Measurements from ENCODE around the gene GOLGA6C.
A peak's percentile ranks its signal among the peaks of the same experiment; 100 is the strongest.
"Not testable (repeated sequence)": the region's sequence is repeated elsewhere in the genome, so short reads cannot be mapped to it uniquely, and the experiment has no call there.

The GOLGA6C gene

DNA sequence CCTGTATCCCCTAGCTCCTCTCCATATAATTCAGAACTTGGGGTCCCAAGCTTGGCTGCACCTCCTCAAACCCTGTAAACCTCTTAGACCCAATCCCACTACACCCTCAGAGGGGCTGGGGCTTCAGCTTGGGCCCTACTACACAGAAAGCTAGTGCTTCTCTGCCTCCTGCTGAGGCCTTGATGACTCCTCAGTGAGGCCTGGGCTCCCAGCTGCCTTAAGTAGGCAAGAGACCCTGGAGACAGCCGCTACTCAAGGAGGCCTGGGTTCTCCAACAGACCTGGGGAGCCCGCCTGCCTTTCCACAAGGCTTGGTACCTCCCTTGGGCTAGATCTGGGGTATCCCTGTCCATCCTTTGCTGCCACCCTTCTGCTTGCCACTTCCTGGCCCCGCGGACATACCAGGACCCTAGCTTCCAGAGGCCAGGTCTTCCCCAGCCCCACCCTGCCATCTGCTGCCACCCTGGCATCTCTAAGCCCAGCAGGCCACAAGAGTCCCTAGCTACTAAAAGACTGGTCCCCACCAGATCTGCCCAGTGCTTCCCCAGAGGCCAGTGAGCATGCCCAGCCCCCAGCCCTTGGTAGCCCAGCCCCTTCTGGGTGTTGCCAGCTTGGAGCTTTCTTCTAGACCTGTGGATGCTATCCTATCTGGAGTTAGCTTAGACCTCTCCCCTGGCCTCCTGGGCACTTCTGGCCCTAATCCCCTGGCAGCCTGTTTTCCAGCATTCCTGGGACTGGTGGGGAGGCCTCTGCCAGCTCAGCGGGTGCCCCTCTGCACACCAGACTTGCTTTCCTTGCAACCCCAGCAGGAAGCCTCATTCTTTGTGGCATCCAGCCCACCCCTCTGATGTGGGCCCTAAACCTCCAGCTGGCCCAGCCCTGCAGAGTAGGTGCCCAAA is 42.8 kb upstream of the GOLGA6C start:
- TF ChIP-seq ESRRG (CRISPR knock-in tag; IDR thresholded peaks at IDR 0.05) (no peak), ZC3H10 (CRISPR knock-in tag; IDR thresholded peaks at IDR 0.05) (no peak), TOX (CRISPR knock-in tag; IDR thresholded peaks at IDR 0.05; ENCODE audit: borderline replicate concordance) (no peak), CSDC2 (CRISPR knock-in tag; IDR thresholded peaks at IDR 0.05) (no peak), PPARA (CRISPR knock-in tag; IDR thresholded peaks at IDR 0.05; ENCODE audit: borderline replicate concordance) (no peak), TCF4 (CRISPR knock-in tag; IDR thresholded peaks at IDR 0.05; ENCODE audit: borderline replicate concordance) (no peak), ZNF8 (CRISPR knock-in tag; IDR thresholded peaks at IDR 0.05) (no peak), ISL1 (CRISPR knock-in tag; IDR thresholded peaks at IDR 0.05) (no peak), ZFP3 (CRISPR knock-in tag; IDR thresholded peaks at IDR 0.05) (no peak), SNAI2 (CRISPR knock-in tag; IDR thresholded peaks at IDR 0.05) (no peak), BACH2 (CRISPR knock-in tag; IDR thresholded peaks at IDR 0.05; ENCODE audit: borderline replicate concordance) (no peak), ZNF565 (CRISPR knock-in tag; conservative IDR thresholded peaks at IDR 0.05; ENCODE audit: low read depth) (no peak), ZFP30 (CRISPR knock-in tag; IDR thresholded peaks at IDR 0.05) (no peak), OSR1 (CRISPR knock-in tag; IDR thresholded peaks at IDR 0.05) (no peak)
- TF ChIP-seq, protein P1, sequence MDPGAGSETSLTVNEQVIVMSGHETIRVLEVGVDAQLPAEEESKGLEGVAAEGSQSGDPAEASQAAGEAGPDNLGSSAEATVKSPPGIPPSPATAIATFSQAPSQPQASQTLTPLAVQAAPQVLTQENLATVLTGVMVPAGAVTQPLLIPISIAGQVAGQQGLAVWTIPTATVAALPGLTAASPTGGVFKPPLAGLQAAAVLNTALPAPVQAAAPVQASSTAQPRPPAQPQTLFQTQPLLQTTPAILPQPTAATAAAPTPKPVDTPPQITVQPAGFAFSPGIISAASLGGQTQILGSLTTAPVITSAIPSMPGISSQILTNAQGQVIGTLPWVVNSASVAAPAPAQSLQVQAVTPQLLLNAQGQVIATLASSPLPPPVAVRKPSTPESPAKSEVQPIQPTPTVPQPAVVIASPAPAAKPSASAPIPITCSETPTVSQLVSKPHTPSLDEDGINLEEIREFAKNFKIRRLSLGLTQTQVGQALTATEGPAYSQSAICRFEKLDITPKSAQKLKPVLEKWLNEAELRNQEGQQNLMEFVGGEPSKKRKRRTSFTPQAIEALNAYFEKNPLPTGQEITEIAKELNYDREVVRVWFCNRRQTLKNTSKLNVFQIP (CRISPR knock-in tag; IDR thresholded peaks at IDR 0.05; ENCODE audit: borderline replicate concordance, low read depth), result no peak
- TF ChIP-seq, protein P2, sequence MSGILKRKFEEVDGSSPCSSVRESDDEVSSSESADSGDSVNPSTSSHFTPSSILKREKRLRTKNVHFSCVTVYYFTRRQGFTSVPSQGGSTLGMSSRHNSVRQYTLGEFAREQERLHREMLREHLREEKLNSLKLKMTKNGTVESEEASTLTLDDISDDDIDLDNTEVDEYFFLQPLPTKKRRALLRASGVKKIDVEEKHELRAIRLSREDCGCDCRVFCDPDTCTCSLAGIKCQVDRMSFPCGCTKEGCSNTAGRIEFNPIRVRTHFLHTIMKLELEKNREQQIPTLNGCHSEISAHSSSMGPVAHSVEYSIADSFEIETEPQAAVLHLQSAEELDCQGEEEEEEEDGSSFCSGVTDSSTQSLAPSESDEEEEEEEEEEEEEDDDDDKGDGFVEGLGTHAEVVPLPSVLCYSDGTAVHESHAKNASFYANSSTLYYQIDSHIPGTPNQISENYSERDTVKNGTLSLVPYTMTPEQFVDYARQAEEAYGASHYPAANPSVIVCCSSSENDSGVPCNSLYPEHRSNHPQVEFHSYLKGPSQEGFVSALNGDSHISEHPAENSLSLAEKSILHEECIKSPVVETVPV (CRISPR knock-in tag; IDR thresholded peaks at IDR 0.05), result no peak
- TF ChIP-seq, protein P3, sequence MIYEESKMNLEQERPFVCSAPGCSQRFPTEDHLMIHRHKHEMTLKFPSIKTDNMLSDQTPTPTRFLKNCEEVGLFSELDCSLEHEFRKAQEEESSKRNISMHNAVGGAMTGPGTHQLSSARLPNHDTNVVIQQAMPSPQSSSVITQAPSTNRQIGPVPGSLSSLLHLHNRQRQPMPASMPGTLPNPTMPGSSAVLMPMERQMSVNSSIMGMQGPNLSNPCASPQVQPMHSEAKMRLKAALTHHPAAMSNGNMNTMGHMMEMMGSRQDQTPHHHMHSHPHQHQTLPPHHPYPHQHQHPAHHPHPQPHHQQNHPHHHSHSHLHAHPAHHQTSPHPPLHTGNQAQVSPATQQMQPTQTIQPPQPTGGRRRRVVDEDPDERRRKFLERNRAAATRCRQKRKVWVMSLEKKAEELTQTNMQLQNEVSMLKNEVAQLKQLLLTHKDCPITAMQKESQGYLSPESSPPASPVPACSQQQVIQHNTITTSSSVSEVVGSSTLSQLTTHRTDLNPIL (CRISPR knock-in tag; IDR thresholded peaks at IDR 0.05; ENCODE audit: low read depth), result no peak
- TF ChIP-seq, protein P4, sequence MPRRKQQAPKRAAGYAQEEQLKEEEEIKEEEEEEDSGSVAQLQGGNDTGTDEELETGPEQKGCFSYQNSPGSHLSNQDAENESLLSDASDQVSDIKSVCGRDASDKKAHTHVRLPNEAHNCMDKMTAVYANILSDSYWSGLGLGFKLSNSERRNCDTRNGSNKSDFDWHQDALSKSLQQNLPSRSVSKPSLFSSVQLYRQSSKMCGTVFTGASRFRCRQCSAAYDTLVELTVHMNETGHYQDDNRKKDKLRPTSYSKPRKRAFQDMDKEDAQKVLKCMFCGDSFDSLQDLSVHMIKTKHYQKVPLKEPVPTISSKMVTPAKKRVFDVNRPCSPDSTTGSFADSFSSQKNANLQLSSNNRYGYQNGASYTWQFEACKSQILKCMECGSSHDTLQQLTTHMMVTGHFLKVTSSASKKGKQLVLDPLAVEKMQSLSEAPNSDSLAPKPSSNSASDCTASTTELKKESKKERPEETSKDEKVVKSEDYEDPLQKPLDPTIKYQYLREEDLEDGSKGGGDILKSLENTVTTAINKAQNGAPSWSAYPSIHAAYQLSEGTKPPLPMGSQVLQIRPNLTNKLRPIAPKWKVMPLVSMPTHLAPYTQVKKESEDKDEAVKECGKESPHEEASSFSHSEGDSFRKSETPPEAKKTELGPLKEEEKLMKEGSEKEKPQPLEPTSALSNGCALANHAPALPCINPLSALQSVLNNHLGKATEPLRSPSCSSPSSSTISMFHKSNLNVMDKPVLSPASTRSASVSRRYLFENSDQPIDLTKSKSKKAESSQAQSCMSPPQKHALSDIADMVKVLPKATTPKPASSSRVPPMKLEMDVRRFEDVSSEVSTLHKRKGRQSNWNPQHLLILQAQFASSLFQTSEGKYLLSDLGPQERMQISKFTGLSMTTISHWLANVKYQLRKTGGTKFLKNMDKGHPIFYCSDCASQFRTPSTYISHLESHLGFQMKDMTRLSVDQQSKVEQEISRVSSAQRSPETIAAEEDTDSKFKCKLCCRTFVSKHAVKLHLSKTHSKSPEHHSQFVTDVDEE (CRISPR knock-in tag; IDR thresholded peaks at IDR 0.05), result no peak

DNA sequence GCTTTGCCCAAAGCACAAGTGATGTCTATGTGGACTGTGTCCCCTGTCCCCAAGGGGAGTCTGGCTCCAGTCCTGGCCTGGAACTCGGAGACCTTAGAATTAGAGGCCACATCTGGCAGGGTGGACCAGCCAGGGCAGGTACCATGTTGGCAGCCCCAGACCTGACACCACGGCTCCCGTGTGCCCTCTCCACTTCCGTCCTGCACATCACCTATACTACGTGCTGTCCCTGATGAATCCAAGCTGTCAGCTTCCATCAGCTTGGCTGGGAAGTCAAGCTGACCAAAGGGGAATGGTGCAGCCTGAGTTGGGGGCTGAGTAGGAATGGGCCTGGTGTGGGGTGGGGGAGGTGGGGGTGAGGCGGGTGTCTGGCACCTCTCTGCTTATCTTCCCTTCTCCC is 41.1 kb upstream of the GOLGA6C start:
- TF ChIP-seq ESRRG (CRISPR knock-in tag; IDR thresholded peaks at IDR 0.05), result no peak
- TF ChIP-seq GLIS3 (CRISPR knock-in tag; IDR thresholded peaks at IDR 0.05), result no peak
- TF ChIP-seq ZNF70 (CRISPR knock-in tag; IDR thresholded peaks at IDR 0.05), result no peak
- TF ChIP-seq, protein P3 (CRISPR knock-in tag; IDR thresholded peaks at IDR 0.05; ENCODE audit: low read depth), result no peak
- TF ChIP-seq, protein P4 (CRISPR knock-in tag; IDR thresholded peaks at IDR 0.05), result no peak
- TF ChIP-seq ZC3H10 (CRISPR knock-in tag; IDR thresholded peaks at IDR 0.05), result no peak
- TF ChIP-seq OSR1 (CRISPR knock-in tag; IDR thresholded peaks at IDR 0.05), result no peak
- TF ChIP-seq, protein P1 (CRISPR knock-in tag; IDR thresholded peaks at IDR 0.05; ENCODE audit: borderline replicate concordance, low read depth), result no peak
- TF ChIP-seq, protein P5, sequence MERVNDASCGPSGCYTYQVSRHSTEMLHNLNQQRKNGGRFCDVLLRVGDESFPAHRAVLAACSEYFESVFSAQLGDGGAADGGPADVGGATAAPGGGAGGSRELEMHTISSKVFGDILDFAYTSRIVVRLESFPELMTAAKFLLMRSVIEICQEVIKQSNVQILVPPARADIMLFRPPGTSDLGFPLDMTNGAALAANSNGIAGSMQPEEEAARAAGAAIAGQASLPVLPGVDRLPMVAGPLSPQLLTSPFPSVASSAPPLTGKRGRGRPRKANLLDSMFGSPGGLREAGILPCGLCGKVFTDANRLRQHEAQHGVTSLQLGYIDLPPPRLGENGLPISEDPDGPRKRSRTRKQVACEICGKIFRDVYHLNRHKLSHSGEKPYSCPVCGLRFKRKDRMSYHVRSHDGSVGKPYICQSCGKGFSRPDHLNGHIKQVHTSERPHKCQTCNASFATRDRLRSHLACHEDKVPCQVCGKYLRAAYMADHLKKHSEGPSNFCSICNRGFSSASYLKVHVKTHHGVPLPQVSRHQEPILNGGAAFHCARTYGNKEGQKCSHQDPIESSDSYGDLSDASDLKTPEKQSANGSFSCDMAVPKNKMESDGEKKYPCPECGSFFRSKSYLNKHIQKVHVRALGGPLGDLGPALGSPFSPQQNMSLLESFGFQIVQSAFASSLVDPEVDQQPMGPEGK (CRISPR knock-in tag; IDR thresholded peaks at IDR 0.05; ENCODE audit: borderline replicate concordance), result no peak
- TF ChIP-seq ZFP3 (CRISPR knock-in tag; IDR thresholded peaks at IDR 0.05), result no peak
- ATAC-seq, result no peak

More for the DNA sequence above, 42.8 kb upstream of the GOLGA6C start:
- ATAC-seq, result peak; percentile 14; the same call in 2 of the 3 replicates

DNA sequence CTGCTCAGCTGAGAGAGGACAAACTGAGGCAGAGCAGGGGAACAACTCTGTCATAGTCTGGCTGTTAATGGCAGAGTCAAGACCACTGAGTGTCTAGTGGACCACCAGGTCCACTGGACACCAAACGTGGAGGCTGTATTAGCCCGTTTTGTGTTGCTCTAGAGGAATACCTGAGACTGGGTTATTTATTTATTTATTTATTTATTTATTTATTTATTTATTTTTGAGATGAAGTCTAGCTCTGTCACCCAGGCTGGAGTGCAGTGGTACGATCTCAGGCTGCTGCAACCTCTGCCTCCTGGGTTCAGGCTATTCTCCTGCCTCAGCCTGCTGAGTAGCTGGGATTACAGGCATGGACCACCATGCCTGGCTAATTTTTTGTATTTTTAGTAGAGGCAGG is 40.6 kb upstream of the GOLGA6C start:
- not testable (repeated sequence) for ATAC-seq
